Ectodermal cell (in vitro differentiated cells): Measurements from ENCODE around the gene ISLR2.

Experiments
- H3K27ac ChIP-seq: 2 replicates; pipeline ENCODE4 v1.7.0; 2013; ENCODE audit warnings: mild to moderate bottlenecking, low read depth, low read length; ENCODE audit not compliant: insufficient read depth, poor library complexity, severe bottlenecking
- H3K27me3 ChIP-seq: 2 replicates; pipeline ENCODE4 v1.7.0; 2013; ENCODE audit warnings: mild to moderate bottlenecking, low read length; ENCODE audit not compliant: insufficient read depth, control insufficient read depth, poor library complexity, severe bottlenecking
- H3K36me3 ChIP-seq: one replicate; pipeline ENCODE4 v1.7.0; 2013; ENCODE audit warnings: low read length; ENCODE audit not compliant: control insufficient read depth, insufficient read depth
- H3K4me1 ChIP-seq: one replicate; pipeline ENCODE4 v1.7.0; 2013; ENCODE audit warnings: low read length; ENCODE audit not compliant: control insufficient read depth, insufficient read depth
- H3K4me3 ChIP-seq: 2 replicates; pipeline ENCODE4 v1.7.0; 2013; ENCODE audit warnings: low read depth, low read length, control low read depth; ENCODE audit not compliant: insufficient read depth
- H3K9me3 ChIP-seq: 2 replicates; pipeline ENCODE4 v1.7.0; 2013; ENCODE audit warnings: mild to moderate bottlenecking, low read length, moderate library complexity; ENCODE audit not compliant: control insufficient read depth
- WGBS, 2 experiments: methylation state at CpG; one replicate each; pipeline ENCODE4 v1.1.7; 2013; ENCODE audit warnings: missing lambda C conversion rate in 2 of 2; 5-methylcytosine and 5-hydroxymethylcytosine counted together

ISLR2 gene

GRCh38 chr15:74128785-74129585 lies 1.4 kb upstream of the ISLR2 start:
- peak overlapping the region; percentile 22 for H3K4me3 ChIP-seq
- no peaks in the 10 kb centered on the region for H3K9me3 ChIP-seq
- H3K27me3 ChIP-seq: peaks cover 78% of the 10 kb centered on the region
- 1% methylated on average over 43 of the region's 43 CpGs for WGBS, 2 experiments
- H3K36me3 ChIP-seq: no peaks in the 10 kb centered on the region
- H3K4me1 ChIP-seq: peaks cover 33% of the 10 kb centered on the region
- no peak overlapping the region for H3K27ac ChIP-seq

- H3K9me3 ChIP-seq: no peaks in the 10 kb centered on the region
- H3K4me1 ChIP-seq: peaks cover 33% of the 10 kb centered on the region
- H3K4me3 ChIP-seq: peak overlapping the region; percentile 22
- H3K27ac ChIP-seq: no peak overlapping the region
- WGBS, 2 experiments: 1% methylated on average over 40 of the region's 40 CpGs
- H3K36me3 ChIP-seq: no peaks in the 10 kb centered on the region
- peaks cover 85% of the 10 kb centered on the region for H3K27me3 ChIP-seq
These were observed 716 bp upstream of the ISLR2 start for GRCh38 chr15:74129586-74130154.

DNA sequence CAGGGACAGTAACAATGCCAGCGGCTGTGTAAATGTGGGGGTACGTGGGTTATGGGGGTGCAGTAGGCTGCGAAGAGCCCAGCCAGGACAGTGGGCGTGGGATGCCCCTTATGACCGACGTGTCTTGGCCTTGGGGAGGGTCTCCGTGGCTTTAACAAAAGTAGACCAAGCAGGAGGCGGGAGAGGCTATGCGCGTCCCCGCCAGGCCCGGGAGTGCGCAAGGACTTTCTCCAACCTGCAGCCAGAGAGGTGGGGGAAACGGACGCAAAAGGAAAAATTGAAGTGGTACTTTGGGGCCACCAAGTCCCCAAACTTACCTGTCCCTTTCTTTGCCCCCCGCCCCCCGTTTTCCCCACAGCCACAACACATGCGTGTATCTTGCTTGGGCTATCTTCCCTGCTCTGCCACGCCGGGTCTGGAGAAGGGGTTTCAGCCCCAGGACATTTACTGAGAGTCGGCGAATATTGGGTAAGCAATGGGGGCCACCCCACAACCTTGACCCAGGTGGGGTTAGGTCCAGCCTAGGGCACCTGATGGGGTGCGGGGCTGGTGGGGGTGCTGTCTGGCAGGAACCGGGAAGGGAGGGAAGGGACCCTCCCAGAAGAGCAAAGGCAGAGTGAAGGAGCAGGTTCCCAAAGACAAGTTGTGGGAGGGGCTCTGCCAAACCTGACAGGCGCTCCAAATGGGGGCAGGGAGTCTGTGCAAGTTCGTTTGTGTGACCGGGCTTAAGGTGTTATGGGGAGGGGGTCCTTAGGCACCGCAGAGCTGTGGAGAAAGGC lies 652 bp downstream of the ISLR2 start:
- Histone ChIP-seq H3K9me3 (no peaks in the 10 kb centered on the region), H3K27ac (no peak overlapping the region), H3K36me3 (no peaks in the 10 kb centered on the region), H3K4me3 (peak overlapping the region; percentile 7), H3K27me3 (peaks cover 98% of the 10 kb centered on the region), H3K4me1 (peaks cover 37% of the 10 kb centered on the region)
- 6 to 10% methylated on average over 28 of the region's 28 CpGs for WGBS, 2 experiments

DNA sequence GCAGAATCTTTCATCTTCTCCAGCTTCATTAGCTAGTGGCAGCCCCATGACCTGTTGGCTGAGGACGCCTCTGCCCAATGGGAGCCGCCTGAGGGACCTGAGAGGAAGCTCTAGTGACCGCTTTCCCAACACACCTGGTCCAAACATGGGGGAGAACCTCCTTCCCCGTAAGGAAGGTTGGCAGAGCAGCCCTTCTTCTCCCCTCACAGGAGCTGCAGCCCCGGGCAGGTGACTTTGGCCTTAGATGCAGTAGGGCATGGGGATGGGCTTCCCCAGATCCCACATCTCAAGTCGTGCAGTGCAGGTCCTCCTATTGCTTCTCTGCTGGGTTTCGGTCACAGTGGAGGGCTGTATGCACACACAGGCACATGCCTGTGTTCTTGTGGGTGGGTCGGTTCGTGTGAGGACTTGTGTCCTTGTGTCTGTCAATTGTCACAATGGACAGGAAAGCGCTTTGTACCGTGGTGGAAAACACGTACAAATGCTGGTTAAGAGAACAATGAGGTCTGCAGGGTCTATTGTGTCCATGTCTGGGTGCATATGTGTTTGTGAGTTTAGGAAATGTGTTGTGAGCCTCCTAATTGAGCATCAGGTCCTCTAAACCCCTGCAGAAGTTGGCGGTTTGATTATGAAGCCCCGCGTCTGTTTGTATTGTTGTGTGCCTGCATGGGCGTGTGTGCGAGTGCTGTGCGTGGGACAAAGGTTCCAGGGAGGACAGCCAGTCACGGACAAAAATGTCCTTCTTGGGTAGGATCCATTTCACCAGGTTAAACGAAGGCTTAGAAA lies 1.4 kb downstream of the ISLR2 start:
- Histone ChIP-seq H3K36me3 (no peaks in the 10 kb centered on the region), H3K4me1 (peaks cover 40% of the 10 kb centered on the region), H3K4me3 (no peak overlapping the region), H3K27ac (no peak overlapping the region), H3K27me3 (peaks cover 97% of the 10 kb centered on the region), H3K9me3 (no peaks in the 10 kb centered on the region)
- WGBS, 2 experiments: 33 to 35% methylated on average over 20 of the region's 20 CpGs

DNA sequence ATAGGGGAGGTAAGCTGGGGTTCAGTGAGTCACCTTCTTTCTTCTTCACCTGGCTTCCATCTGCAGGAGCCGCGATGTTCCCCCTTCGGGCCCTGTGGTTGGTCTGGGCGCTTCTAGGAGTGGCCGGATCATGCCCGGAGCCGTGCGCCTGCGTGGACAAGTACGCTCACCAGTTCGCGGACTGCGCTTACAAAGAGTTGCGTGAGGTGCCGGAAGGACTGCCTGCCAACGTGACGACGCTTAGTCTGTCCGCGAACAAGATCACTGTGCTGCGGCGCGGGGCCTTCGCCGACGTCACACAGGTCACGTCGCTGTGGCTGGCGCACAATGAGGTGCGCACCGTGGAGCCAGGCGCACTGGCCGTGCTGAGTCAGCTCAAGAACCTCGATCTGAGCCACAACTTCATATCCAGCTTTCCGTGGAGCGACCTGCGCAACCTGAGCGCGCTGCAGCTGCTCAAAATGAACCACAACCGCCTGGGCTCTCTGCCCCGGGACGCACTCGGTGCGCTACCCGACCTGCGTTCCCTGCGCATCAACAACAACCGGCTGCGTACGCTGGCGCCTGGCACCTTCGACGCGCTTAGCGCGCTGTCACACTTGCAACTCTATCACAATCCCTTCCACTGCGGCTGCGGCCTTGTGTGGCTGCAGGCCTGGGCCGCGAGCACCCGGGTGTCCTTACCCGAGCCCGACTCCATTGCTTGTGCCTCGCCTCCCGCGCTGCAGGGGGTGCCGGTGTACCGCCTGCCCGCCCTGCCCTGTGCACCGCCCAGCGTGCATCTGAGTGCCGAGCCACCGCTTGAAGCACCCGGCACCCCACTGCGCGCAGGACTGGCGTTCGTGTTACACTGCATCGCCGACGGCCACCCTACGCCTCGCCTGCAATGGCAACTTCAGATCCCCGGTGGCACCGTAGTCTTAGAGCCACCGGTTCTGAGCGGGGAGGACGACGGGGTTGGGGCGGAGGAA lies 2.6 kb downstream of the ISLR2 start:
- peaks cover 49% of the 10 kb centered on the region for H3K4me1 ChIP-seq
- no peak overlapping the region for H3K27ac ChIP-seq
- 21 to 25% methylated on average over 90 of the region's 90 CpGs for WGBS, 2 experiments
- no peak overlapping the region for H3K4me3 ChIP-seq
- H3K9me3 ChIP-seq: no peaks in the 10 kb centered on the region
- peaks cover 96% of the 10 kb centered on the region for H3K27me3 ChIP-seq
- H3K36me3 ChIP-seq: no peaks in the 10 kb centered on the region

DNA sequence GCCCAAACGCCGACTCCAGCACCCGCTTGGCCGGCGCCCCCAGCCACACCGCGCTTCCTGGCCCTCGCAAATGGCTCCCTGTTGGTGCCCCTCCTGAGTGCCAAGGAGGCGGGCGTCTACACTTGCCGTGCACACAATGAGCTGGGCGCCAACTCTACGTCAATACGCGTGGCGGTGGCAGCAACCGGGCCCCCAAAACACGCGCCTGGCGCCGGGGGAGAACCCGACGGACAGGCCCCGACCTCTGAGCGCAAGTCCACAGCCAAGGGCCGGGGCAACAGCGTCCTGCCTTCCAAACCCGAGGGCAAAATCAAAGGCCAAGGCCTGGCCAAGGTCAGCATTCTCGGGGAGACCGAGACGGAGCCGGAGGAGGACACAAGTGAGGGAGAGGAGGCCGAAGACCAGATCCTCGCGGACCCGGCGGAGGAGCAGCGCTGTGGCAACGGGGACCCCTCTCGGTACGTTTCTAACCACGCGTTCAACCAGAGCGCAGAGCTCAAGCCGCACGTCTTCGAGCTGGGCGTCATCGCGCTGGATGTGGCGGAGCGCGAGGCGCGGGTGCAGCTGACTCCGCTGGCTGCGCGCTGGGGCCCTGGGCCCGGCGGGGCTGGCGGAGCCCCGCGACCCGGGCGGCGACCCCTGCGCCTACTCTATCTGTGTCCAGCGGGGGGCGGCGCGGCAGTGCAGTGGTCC lies 3.5 kb downstream of the ISLR2 start:
- no peak overlapping the region for H3K27ac ChIP-seq
- H3K4me3 ChIP-seq: no peak overlapping the region
- H3K4me1 ChIP-seq: peaks cover 46% of the 10 kb centered on the region
- H3K36me3 ChIP-seq: no peaks in the 10 kb centered on the region
- H3K27me3 ChIP-seq: peaks cover 93% of the 10 kb centered on the region
- WGBS, 2 experiments: 22 to 23% methylated on average over 71 of the region's 71 CpGs
- no peaks in the 10 kb centered on the region for H3K9me3 ChIP-seq

DNA sequence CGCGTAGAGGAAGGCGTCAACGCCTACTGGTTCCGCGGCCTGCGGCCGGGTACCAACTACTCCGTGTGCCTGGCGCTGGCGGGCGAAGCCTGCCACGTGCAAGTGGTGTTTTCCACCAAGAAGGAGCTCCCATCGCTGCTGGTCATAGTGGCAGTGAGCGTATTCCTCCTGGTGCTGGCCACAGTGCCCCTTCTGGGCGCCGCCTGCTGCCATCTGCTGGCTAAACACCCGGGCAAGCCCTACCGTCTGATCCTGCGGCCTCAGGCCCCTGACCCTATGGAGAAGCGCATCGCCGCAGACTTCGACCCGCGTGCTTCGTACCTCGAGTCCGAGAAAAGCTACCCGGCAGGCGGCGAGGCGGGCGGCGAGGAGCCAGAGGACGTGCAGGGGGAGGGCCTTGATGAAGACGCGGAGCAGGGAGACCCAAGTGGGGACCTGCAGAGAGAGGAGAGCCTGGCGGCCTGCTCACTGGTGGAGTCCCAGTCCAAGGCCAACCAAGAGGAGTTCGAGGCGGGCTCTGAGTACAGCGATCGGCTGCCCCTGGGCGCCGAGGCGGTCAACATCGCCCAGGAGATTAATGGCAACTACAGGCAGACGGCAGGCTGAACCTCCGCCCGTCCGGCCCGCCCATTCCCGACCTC lies 4.1 kb downstream of the ISLR2 start:
- Histone ChIP-seq H3K4me1 (peaks cover 39% of the 10 kb centered on the region), H3K27me3 (peaks cover 88% of the 10 kb centered on the region), H3K36me3 (no peaks in the 10 kb centered on the region), H3K4me3 (no peak overlapping the region), H3K9me3 (no peaks in the 10 kb centered on the region), H3K27ac (no peak overlapping the region)
- 17 to 20% methylated on average over 53 of the region's 53 CpGs for WGBS, 2 experiments

GRCh38 chr15:74135041-74135565 lies 4.7 kb downstream of the ISLR2 start:
- peaks cover 37% of the 10 kb centered on the region for H3K4me1 ChIP-seq
- H3K27ac ChIP-seq: no peak overlapping the region
- H3K27me3 ChIP-seq: peaks cover 86% of the 10 kb centered on the region
- no peak overlapping the region for H3K4me3 ChIP-seq
- WGBS, 2 experiments: 21% methylated on average over 26 to 27 of the region's 27 CpGs
- H3K36me3 ChIP-seq: no peaks in the 10 kb centered on the region
- H3K9me3 ChIP-seq: no peaks in the 10 kb centered on the region
